Liver (tissue), 3 donors: ENCODE data around the gene STRA6.

ENCODE experiments used
- CTCF ChIP-seq: fragments of 150-350 bp; IDR thresholded peaks from 2 replicates; pipeline ENCODE4 v1.5.1; 2017; ENCODE audit warnings: improper control_type of control experiment, low read depth, low read length; ENCODE audit not compliant: missing input control
- GABPA ChIP-seq, 2 donors: IDR thresholded peaks in 1 of 2; conservative IDR thresholded peaks in 1 of 2; 2 replicates each; pipeline ENCODE4 v1.6.1; 2016; ENCODE audit warnings: antibody characterized with exemption in 2 of 2, mild to moderate bottlenecking in 1 of 2, moderate library complexity in 1 of 2
- HNF4G ChIP-seq: IDR thresholded peaks from 2 replicates; pipeline ENCODE4 v1.6.1; 2016; ENCODE audit warnings: antibody characterized with exemption
- JUND ChIP-seq, 2 donors: IDR thresholded peaks; 2 replicates each; pipeline ENCODE4 v1.6.1; 2016; ENCODE audit warnings: antibody characterized with exemption in 2 of 2
- RAD21 ChIP-seq, 2 donors: IDR thresholded peaks; 2 replicates each; pipeline ENCODE4 v1.6.1; 2016; ENCODE audit warnings: antibody characterized with exemption in 2 of 2, mild to moderate bottlenecking in 2 of 2
- YY1 ChIP-seq: IDR thresholded peaks from 2 replicates; pipeline ENCODE4 v1.6.1; 2016; ENCODE audit warnings: antibody characterized with exemption, mild to moderate bottlenecking
- TF ChIP-seq, protein P1 (sequence below): IDR thresholded peaks from 2 replicates; pipeline ENCODE4 v1.6.1; 2016; ENCODE audit warnings: antibody characterized with exemption
- donor health status: healthy.
- donor health status: healthy.

- TF ChIP-seq JUND (IDR thresholded peaks at IDR 0.05) (no peak), CTCF (no peak), HNF4G (no peak), YY1 (no peak), GABPA (IDR thresholded peaks at IDR 0.05 in 1 of 2, conservative IDR thresholded peaks at IDR 0.05 in 1 of 2) (no peak), RAD21 (IDR thresholded peaks at IDR 0.05) (no peak)
- TF ChIP-seq, protein P1, sequence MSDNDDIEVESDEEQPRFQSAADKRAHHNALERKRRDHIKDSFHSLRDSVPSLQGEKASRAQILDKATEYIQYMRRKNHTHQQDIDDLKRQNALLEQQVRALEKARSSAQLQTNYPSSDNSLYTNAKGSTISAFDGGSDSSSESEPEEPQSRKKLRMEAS = no peak
Observed at GRCh38 chr15:74157868-74158827, 44.4 kb downstream of the STRA6 start.
